ENCODE results near the gene ITSN1.
"Not testable (repeated sequence)": the region's sequence is repeated elsewhere in the genome, so short reads cannot be mapped to it uniquely, and the experiment has no call there.

The ITSN1 gene

DNA sequence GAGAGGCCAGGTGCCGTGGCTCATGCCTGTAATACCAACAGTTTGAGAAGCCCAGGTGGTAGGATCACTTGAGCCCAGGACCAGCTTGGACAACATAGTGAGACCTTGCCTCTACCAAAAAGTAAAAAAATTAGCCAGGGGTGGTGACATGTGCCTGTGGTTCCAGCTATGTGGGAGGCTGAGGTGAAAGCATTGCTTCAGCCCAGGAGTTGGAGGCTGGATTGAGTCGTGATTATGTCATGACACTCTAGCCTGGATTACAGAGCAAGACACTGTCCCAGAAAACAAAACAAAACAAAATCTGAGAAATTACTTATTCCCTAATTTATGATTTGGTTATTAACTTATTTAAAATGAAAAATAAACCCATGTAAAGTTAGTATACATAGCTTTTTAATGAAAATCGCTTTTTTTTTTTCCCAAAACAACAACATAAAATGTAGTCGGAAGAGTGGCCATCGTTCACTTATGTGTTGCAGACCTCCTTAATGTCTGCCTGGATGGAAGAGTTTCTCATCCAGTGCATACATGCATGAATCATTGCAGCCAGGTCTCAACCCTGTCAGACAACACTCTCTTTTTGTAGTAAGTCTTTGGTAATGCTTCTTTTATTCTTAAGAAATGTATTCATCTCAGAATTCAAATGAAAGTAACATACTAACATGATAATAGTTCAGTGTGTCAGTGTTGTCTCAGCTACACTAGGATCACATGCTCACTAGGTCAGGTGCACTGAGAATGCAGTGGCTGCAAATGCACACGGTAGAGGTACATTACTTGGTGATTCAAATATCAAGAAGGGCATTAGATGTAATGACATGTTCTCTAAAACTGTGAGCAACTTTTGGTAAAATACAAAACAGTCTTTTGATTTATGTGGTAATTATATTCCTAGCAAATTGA lies 28.0 kb downstream of the ITSN1 start:
- TF ChIP-seq, protein P1, sequence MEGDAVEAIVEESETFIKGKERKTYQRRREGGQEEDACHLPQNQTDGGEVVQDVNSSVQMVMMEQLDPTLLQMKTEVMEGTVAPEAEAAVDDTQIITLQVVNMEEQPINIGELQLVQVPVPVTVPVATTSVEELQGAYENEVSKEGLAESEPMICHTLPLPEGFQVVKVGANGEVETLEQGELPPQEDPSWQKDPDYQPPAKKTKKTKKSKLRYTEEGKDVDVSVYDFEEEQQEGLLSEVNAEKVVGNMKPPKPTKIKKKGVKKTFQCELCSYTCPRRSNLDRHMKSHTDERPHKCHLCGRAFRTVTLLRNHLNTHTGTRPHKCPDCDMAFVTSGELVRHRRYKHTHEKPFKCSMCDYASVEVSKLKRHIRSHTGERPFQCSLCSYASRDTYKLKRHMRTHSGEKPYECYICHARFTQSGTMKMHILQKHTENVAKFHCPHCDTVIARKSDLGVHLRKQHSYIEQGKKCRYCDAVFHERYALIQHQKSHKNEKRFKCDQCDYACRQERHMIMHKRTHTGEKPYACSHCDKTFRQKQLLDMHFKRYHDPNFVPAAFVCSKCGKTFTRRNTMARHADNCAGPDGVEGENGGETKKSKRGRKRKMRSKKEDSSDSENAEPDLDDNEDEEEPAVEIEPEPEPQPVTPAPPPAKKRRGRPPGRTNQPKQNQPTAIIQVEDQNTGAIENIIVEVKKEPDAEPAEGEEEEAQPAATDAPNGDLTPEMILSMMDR (conservative IDR thresholded peaks at IDR 0.05): no peak
- H3K27ac ChIP-seq: no peak overlapping the region

DNA sequence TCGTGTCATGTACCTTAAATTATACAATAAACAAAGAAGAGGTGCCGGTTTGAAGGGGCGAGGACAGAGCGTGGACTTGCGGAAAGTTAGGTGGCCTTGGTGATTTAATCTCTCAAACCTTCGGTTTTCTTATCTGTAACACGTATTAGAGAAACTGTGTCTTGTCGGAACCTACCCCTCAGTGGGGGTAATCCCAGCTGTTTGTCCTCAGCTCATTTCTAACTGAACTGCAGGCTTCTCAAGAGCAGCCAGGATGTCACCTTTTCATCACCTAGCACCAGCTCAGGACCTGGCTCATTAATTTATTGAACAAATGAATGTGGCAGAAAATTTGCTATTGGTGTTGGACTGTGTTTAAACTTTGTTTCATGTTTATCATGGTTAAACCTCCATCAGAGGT lies 31.2 kb downstream of the ITSN1 start:
- H3K27ac ChIP-seq: no peak overlapping the region
- TF ChIP-seq, protein P1 (conservative IDR thresholded peaks at IDR 0.05): no peak

DNA sequence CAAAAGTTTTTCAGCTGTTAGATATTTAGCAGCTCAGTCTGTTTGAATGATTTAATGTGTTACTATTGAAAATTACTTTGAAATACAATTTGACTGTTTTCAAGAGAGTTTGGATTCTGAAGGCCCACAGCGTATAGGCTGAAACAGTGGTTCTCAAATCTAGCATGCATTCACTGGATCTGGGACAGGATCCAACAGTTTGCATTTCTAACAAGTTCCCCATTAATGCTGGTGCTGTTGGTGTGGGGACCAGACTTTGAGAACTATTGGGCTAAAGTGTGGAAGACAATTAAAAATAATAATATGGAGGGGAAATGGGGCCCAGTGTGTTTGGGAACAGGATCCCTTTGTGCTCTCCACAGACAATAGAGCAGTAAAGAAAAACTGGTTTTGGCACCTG lies 31.9 kb downstream of the ITSN1 start:
- no peak overlapping the region for H3K27ac ChIP-seq
- TF ChIP-seq, protein P1 (conservative IDR thresholded peaks at IDR 0.05): no peak

DNA sequence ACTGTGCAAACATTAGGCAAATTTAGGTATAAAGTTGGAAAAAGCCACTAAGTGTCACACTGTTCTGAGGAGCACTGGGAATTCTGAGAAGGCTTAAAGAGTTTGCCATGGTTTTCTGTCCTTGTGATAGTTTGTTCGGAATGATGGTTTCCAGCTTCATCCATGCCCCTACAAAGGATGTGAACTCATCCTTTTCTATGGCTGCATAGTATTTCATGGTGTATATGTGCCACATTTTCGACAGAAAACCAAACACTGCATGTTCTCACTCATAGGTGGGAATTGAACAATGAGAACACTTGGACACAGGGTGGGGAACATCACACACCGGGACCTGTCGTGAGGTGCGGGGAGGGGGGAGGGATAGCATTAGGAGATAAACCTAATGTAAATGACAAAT lies 34.4 kb downstream of the ITSN1 start:
- H3K27ac ChIP-seq: not testable (repeated sequence)

DNA sequence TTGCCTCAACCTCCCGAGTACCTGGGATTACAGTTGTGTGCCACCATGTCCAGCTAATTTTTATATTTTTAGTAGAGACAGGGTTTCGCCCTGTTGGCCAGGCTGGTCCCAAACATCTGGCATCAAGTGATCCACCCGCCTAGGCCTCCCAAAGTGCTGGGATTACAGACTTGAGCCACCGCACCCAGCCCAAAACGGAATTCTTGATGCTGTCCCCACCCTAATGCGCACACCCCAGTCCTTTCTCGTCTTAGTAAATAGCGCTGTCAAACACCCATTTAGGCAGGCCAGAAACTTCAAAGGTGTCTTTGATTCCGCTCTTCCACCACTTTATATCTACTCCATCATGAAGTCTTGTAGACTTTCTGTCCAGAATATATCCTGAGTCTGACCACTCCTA lies 35.1 kb downstream of the ITSN1 start:
- TF ChIP-seq, protein P1 (conservative IDR thresholded peaks at IDR 0.05): no peak
- no peak overlapping the region for H3K27ac ChIP-seq

DNA sequence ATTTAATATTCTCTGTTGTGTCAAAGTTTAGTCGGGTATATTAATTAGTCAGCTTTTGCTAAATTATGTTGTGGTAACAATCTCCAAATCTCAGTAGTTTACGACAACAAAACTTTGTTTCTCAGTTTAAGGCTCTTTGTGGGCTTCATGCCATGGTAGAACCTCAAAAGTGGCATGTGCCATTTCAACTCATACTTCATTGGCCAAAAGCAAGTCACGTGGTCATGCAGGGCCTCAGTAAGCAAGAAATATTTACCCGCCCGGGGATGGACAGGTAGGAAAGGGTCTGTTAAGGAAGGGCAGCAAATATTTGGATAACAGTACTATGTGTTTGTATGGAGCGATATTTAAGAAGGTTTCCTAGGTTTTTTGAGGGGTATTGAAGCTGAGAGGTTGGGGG lies 38.6 kb downstream of the ITSN1 start:
- no peak overlapping the region for H3K27ac ChIP-seq
- TF ChIP-seq, protein P1 (conservative IDR thresholded peaks at IDR 0.05): no peak

DNA sequence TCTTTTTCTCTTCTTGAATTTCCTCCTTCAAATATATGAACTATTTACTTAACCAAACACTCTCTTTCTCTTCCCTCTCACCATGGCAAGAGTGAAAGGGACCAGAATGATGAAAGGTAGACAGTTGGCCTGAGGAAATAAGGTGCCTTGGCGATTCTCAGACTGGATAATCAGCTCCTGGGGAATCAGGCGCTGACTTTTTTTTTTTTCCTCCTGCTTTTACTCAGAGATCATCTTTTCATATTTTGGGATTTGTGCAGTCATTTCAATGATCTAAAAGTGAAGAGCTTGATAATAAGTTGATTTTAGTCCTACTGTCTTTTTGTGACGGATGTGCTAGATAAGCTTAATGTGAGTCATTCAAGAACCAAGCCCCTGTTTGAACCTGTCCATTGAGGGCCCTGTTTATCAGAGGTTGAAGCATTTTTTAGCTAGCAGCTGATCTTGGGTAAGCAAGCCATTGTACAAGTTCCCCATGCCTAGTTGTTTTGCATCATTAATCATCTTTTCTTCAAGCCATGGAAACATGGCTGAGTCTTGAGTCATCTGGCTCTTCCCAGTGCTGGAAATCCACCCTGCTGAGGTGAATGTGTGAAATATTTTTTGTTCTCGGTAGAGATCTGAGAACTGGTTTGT lies 40.8 kb downstream of the ITSN1 start:
- no peak overlapping the region for H3K27ac ChIP-seq

More for the DNA sequence above, 40.8 kb downstream of the ITSN1 start:
- TF ChIP-seq, protein P1 (conservative IDR thresholded peaks at IDR 0.05): no peak

Data from VCaP (cell line).